OCI-LY7 (cell line): ENCODE measurements around the gene FAM72B. TPM values are rescaled to one million over a fixed set of nuclear protein-coding genes. Genes with fewer than 3 reads are reported as not detected.
"Not testable (repeated sequence)": the region's sequence is repeated elsewhere in the genome, so short reads cannot be mapped to it uniquely, and the experiment has no call there.

Source experiments
- BruUV-seq: library from RNA; stranded (reverse); fragments of 400-500 nt; replicated peaks from 2 replicates; lab custom pipeline; 2021; lab: Mats Ljungman, UMichigan
- CTCF ChIA-PET: fragments of 300-600 bp; sonication (Branson Sonifier 250); formaldehyde crosslinking; loops from one replicate; lab custom pipeline; 2022; ENCODE audit warnings: antibody characterized with exemption; ENCODE audit not compliant: unreplicated experiment; lab: Charles Lee
- POLR2A ChIA-PET: fragments of 300-600 bp; sonication (Branson Sonifier 250); formaldehyde crosslinking; loops from one replicate; lab custom pipeline; 2022; ENCODE audit warnings: antibody characterized with exemption; lab: Charles Lee
- DNase-seq: peaks from one replicate; pipeline ENCODE4 v3.0.0-alpha.2; 2015; ENCODE audit warnings: low spot score
- H2AFZ ChIP-seq: fragments of 200-600 bp; sonication (generic), shearing (Covaris generic); 2 replicates; pipeline ENCODE4 v1.6.1; 2014; ENCODE audit warnings: mild to moderate bottlenecking, antibody characterized with exemption, low read length, moderate library complexity
- H3K27ac ChIP-seq: fragments of 200-600 bp; sonication (generic); 2 replicates; pipeline ENCODE4 v1.5.1; 2014; ENCODE audit warnings: mixed run types, low read depth, mild to moderate bottlenecking, moderate library complexity, low read length, inconsistent platforms; ENCODE audit not compliant: poor library complexity, severe bottlenecking
- H3K36me3 ChIP-seq: fragments of 200-600 bp; sonication (generic); 2 replicates; pipeline ENCODE4 v1.6.1; 2014; ENCODE audit warnings: mild to moderate bottlenecking, antibody characterized with exemption, low read length, moderate library complexity, mixed read lengths; ENCODE audit not compliant: insufficient read depth
- H3K4me1 ChIP-seq: fragments of 200-600 bp; sonication (generic); 2 replicates; pipeline ENCODE4 v1.5.1; 2014; ENCODE audit warnings: mild to moderate bottlenecking, low read length; ENCODE audit not compliant: insufficient read depth, poor library complexity, severe bottlenecking
- H3K4me2 ChIP-seq: fragments of 200-600 bp; sonication (generic); 2 replicates; pipeline ENCODE4 v1.6.1; 2014; ENCODE audit warnings: mild to moderate bottlenecking, low read length
- H3K4me3 ChIP-seq: fragments of 200-600 bp; sonication (generic); 2 replicates; pipeline ENCODE4 v1.5.1; 2014; ENCODE audit warnings: mild to moderate bottlenecking, low read depth, low read length; ENCODE audit not compliant: poor library complexity, severe bottlenecking
- H3K79me2 ChIP-seq: fragments of 200-600 bp; sonication (generic); 2 replicates; pipeline ENCODE4 v1.6.1; 2016; ENCODE audit warnings: low read depth, mild to moderate bottlenecking, low read length, moderate library complexity, mixed read lengths; ENCODE audit not compliant: insufficient read depth
- H3K9me2 ChIP-seq: fragments of 200-600 bp; sonication (generic); 2 replicates; pipeline ENCODE4 v1.6.1; 2016; ENCODE audit warnings: mild to moderate bottlenecking, low read length, mixed read lengths; ENCODE audit not compliant: insufficient read depth
- H3K9me3 ChIP-seq: fragments of 200-600 bp; sonication (generic); 2 replicates; pipeline ENCODE4 v1.6.1; 2014; ENCODE audit warnings: mild to moderate bottlenecking, mixed run types, low read length, mixed read lengths
- H4K20me1 ChIP-seq: fragments of 200-600 bp; sonication (generic); 2 replicates; pipeline ENCODE4 v1.6.1; 2014; ENCODE audit warnings: mild to moderate bottlenecking, antibody characterized with exemption, low read length, moderate library complexity, mixed read lengths; ENCODE audit not compliant: insufficient read depth
- intact Hi-C: fragments of 100-400 bp; cut with micrococcal nuclease; formaldehyde crosslinking; loops from one replicate; pipeline ENCODE4 v1.10.0; 2022; ENCODE audit not compliant: unreplicated experiment
- total RNA-seq, 2 experiments: library from RNA; depleted of rRNA in 1 of 2; stranded (reverse); fragments of >200 nt in 1 of 2; shearing (Covaris generic) in 1 of 2; gene quantifications; 2 replicates each; pipeline ENCODE4 v1.2.3, GENCODE V29; 2014 to 2022

FAM72B gene
- total RNA-seq, 2 experiments from 2014 or later = 27.4 to 74.1 TPM

DNA sequence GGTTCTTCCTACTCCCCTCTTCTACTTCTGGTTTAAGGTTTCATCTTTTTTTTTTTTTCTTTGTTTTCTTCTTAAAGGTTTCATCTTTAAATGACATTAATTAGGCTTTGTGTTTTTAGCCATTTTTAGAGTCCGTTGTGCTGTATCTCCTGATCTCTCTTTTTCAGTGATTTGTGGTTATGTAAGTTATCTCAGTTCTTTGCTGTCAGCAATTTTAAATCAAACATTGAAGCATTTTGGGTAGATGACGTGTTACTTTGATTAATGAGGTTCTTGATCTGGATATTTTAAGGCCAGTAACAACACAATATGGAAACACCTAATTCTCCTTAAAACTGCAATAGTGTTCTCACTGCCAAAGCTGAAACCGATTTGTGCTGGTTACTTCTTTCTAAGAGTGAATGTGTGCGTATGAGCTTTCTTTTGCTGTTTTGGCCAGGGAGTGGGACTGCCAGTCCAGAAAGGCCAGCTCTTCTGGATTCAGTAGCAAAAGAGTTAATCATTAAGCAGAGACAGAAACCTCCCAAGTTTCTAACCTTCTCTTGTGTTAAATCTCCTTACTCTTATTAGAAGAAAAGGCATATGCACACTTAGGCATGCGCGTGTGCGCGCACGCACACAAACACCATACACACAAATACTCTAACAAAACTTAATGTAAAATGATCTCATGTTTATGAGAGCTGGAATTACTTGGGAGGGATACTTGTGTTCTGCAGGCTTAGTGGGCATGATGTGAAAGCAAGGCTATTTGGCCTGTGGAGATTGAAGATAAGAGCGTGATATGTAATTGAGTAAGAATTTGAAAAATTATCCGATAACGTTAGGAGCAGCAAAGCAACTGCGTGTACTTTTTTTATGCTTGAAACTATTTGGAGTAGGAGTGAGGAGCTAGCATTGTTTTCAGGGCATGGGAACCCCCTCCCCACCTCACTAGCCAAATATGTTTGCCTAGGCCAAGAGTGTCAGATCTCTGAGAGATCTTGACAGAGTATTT lies 17.1 kb upstream of the FAM72B start:
- H3K4me1 ChIP-seq, POLR2A ChIA-PET, H3K27ac ChIP-seq, H4K20me1 ChIP-seq, BruUV-seq, H3K9me3 ChIP-seq, H3K79me2 ChIP-seq, H3K4me3 ChIP-seq, DNase-seq, H3K36me3 ChIP-seq, H3K9me2 ChIP-seq, CTCF ChIA-PET, H3K4me2 ChIP-seq, intact Hi-C loops, H2AFZ ChIP-seq: not testable (repeated sequence)

DNA sequence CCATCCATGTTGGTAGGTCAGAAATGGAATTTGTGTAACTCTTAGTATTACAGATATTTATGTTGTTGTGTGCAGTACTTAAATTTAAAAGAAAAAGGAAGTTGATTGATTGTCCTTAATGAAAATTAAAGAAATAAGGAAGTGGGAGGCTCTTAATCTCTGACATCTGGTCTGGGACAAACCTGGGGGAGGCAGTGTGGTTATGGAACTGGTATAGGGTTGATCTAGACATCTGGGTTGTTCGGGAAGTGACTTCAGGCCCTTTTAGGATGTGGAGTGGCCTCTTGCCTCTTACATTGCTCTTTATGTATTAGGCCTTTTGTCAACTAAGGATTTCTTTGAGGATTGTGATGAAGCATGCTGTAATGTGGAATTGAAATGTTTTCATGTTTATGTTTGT lies 16.1 kb upstream of the FAM72B start:
- CTCF ChIA-PET, BruUV-seq, H3K9me2 ChIP-seq, H2AFZ ChIP-seq, H4K20me1 ChIP-seq, DNase-seq, intact Hi-C loops, H3K27ac ChIP-seq, H3K4me2 ChIP-seq, H3K4me3 ChIP-seq, H3K9me3 ChIP-seq, POLR2A ChIA-PET, H3K36me3 ChIP-seq, H3K4me1 ChIP-seq, H3K79me2 ChIP-seq: not testable (repeated sequence)

- H3K9me2 ChIP-seq, H2AFZ ChIP-seq, H3K9me3 ChIP-seq, H3K4me1 ChIP-seq, H3K79me2 ChIP-seq, H3K4me2 ChIP-seq, POLR2A ChIA-PET, CTCF ChIA-PET, H3K27ac ChIP-seq, BruUV-seq, DNase-seq, intact Hi-C loops, H4K20me1 ChIP-seq, H3K4me3 ChIP-seq, H3K36me3 ChIP-seq: not testable (repeated sequence)
Measured at GRCh38 chr1:121199763-121200162, 15.6 kb upstream of the FAM72B start.

GRCh38 chr1:121197095-121197882 lies 13.1 kb upstream of the FAM72B start:
- H4K20me1 ChIP-seq, DNase-seq, H3K4me3 ChIP-seq, H3K9me3 ChIP-seq, H3K9me2 ChIP-seq, BruUV-seq, H3K4me2 ChIP-seq, H3K79me2 ChIP-seq, H3K36me3 ChIP-seq, H2AFZ ChIP-seq, H3K4me1 ChIP-seq, intact Hi-C loops, H3K27ac ChIP-seq, CTCF ChIA-PET, POLR2A ChIA-PET: not testable (repeated sequence)

DNA sequence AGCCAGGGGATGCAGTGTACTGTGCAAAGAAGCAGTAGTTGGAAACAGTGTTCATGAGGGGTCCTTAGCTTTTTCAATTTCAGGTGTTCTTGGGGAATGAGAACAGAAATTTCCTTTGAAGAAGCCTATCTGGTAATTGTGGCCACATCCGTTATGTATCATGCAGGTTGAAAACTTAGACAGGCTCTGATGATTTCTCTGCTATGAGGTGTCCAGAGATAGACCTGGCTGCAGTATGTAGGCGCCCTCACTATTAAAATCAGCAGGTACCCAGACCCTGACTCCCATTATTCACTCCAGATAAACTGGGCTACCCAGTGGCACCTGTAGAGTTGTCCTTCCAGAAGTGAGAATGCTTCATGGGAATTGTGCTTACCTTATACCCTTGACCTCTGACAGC lies 8.4 kb upstream of the FAM72B start:
- H3K4me3 ChIP-seq, H4K20me1 ChIP-seq, intact Hi-C loops, DNase-seq, H3K27ac ChIP-seq, H2AFZ ChIP-seq, H3K9me2 ChIP-seq, BruUV-seq, H3K4me2 ChIP-seq, CTCF ChIA-PET, H3K9me3 ChIP-seq, H3K79me2 ChIP-seq, H3K36me3 ChIP-seq, POLR2A ChIA-PET, H3K4me1 ChIP-seq: not testable (repeated sequence)

DNA sequence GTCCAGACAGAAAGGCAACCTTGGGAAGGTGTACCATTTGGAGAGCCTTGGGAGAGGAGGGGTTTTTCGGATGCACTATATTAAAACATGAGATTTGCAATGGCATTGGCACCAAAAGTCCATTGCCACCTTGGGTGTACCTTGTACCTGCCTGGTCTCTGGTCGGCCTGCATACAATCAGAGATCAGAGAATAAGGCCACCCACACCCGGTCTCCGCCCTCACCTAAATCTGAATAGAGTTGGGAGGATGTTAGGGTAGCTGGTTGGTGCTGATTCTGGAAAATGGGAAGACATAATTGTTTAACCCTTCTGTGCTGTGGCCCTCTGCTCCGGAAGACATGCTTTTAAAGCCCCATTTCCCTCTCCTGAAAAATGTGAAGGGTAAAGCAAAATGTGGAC lies 3.8 kb upstream of the FAM72B start:
- peak overlapping the region; percentile 12 for H3K4me3 ChIP-seq
- H3K36me3 ChIP-seq, H3K9me3 ChIP-seq, POLR2A ChIA-PET, CTCF ChIA-PET, H3K79me2 ChIP-seq, H4K20me1 ChIP-seq, intact Hi-C loops, H2AFZ ChIP-seq, H3K4me1 ChIP-seq, DNase-seq, H3K27ac ChIP-seq, H3K9me2 ChIP-seq: not testable (repeated sequence)
- TSS peak; percentile 13 for BruUV-seq
- H3K4me2 ChIP-seq = peak overlapping the region; percentile 32; the same call in 1 of the 2 replicates
